ENCODE measurements around the gene EXOC3.

DNA sequence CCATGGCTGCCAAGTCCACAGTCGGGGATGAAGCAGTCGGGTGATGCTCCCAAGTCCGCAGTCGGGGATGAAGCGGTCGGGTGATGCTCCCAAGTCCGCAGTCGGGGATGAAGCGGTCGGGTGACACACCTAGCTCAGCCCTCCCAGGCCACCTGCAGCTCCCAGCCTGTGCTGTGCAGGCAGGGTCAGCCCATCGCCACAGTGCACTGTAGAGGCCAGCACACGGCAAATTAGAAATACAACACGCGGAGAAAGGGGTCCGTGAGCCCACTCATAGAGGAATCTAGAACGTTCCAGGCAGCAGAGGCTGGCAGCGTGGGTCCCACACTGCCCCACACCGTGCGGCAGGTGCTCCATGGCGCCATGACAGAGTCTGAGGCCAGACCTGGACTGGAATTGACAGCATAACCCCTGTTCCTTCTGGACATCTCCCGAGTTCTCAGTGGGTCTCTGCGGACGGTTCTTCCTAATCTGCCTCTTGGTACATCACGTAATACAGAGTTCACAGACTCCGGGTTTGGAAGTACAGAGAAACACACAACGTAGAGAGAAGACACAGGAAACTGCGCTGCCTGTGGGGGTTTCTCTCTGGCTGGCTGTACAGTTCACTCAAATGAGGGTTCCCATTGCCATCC, 7.7 kb upstream of the EXOC3 start:
- no peak for TF ChIP-seq ZNF274 (IDR thresholded peaks at IDR 0.05; ENCODE audit: low read depth, low read length)
- TF ChIP-seq SUZ12 (IDR thresholded peaks at IDR 0.05; ENCODE audit: extremely low read depth, insufficient read depth, insufficient read length) = no peak
- no peak for TF ChIP-seq YY1 (IDR thresholded peaks at IDR 0.05; ENCODE audit: insufficient read depth, insufficient read length)

All from NT2/D1 (cell line).